CD1c-positive myeloid dendritic cell (primary cell): Measurements from ENCODE around the gene FAN1.

Experiments used
- DNase-seq: peaks from one replicate; pipeline ENCODE4 v3.0.0-alpha.2; 2016; ENCODE audit errors: extremely low spot score

FAN1 gene

DNA sequence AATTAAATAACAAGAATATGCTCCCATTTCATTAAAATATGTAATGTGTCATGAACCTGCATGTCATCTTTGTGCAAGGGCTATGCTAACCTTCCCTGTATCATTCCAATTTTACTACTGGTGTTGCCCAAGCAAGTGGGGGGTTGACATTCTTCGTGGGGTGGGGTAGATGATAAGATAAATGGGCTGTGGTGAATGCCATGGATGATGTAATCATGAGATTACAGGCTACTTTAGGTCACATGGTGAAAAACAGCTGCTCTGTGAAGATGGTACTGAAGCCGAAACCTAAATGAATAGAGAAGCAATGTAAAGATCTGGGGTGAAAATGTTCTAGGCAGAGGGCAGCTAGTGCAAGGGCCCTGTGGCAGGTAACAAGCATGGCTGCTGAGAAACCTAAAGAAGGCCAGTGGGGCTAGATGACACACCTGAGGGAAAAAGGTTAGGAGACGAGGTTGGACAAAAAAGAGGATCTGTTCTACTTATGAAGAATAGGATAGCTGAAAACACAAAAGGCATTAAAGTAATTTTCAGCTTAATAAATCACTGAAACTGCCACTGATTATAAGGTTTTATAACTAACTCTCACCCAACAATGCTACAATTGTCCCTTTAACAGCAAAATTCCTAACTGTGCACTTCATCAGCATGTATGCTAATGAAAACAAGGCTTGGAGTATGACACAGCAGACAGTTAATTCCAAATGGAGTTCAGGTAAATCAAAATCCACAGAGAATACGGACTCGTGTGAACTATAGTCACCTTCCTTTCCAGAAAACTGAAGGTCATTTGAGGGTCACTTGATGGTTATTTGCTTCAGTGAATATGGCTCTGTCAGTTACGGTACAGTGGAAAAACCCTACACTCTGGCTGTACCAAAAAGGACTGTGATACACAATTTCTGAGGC lies 52.8 kb downstream of the FAN1 start:
- no peak for DNase-seq

DNA sequence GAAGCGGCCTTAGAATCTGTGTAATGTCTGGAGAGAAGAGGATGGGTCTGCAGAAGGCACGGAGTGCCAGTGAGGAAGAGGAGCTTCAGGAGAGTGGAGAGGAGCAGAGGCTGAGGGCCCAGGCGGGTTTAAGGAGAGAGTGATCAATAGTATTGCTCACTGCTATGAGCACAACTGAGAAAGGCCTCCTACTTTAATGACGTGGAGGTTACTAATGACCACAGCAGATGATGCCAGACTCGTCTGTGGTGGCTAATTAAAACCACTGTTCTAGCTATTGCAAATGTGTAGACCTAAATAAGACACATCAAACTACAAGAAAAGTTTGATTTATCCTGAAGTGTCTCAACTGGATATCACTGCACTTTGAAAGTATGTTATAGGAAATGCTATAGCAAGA lies 54.5 kb downstream of the FAN1 start:
- no peak for DNase-seq

DNA sequence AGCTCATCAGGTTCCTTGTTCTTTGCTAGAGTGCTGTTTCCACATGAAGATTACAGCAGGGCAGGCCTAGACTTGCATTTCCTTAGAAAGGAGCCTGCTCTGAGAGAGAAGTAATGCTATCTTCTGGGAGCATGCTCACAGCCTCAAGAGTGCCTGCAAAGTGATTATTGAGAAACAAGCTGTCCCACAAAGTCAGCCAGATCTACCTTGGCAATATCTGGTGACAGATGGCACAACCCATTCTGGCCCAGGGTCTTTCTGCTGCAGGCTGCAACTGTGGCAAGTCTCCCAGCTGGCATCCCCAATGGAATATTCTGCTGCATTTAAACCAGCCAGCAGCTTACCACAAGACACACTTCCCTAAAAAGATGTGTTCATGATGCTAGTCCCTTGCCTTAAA lies 58.4 kb downstream of the FAN1 start:
- no peak for DNase-seq

DNA sequence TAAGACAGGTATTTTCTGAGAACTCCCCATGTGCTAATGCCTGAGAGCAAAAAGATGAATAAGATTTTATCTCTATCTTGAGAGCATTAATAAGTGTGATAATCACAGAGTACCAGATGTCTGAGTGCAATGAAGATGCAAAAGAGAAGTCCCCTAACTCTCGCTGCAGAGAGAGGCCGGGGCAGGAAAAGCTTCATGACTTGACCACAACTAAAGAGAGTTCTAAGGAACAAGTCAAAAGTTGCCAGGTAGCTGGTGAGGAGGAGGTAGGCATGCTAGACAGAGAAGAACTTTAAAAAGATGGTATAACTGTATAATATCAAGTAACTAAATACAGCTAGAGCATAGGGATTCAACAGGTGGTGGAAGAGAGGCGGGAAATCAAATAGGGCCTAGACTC lies 58.9 kb downstream of the FAN1 start:
- DNase-seq: no peak

DNA sequence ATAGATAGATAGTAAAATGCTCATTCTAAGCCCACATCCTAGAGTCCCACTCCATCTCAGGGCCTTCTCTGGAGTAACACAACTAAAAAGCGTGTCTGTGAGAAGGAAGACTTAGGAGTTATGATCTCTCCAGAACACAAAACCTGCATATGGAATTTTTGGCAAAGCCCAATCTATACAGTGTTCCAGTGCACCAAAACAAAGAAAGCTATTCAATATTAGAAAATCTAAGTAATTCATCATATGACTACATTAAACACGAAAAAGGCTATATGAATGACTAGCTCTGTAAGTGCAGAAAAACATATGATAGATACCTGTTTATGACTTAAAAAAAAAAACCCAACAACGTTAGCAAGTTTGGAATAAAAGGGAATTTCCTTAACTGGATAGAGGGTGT lies 60.0 kb downstream of the FAN1 start:
- DNase-seq: no peak

DNA sequence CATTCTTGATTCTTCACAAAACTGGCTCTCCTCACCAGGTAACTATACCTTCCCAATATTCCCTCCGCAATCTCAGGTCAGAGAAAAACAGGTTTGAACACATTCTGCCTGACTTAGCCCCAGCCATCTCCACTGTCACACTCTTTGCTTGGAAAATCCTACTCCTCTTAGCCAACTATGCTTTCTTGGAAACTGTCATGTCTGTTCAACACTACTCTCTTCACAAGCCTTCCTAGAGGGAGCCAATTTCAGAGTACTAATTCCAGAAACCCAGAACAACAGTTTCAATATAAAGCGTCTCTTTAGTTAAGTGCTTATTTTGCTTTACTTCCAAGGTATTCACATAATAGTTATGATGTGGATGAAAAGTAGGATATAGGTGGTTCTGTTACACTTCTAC lies 66.0 kb downstream of the FAN1 start:
- DNase-seq: no peak

DNA sequence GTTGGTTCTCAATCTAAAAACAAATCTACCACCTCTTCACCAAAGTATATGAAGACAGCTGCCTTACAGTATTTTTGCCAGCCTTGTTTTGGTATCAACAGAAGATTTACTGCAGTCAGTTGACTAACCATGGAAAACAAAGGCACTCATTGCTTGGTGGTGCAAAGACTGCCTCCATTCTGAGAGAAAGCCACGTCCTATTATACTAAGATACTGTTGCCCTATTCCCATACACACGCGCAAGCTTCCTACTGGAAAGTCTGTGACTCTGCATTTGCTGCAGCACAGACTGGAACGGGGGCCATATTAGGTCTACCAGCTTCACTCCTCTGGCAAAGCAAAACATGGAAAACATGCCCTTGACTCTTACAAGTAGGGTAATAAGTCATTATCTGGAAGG lies 69.7 kb downstream of the FAN1 start:
- DNase-seq: no peak

DNA sequence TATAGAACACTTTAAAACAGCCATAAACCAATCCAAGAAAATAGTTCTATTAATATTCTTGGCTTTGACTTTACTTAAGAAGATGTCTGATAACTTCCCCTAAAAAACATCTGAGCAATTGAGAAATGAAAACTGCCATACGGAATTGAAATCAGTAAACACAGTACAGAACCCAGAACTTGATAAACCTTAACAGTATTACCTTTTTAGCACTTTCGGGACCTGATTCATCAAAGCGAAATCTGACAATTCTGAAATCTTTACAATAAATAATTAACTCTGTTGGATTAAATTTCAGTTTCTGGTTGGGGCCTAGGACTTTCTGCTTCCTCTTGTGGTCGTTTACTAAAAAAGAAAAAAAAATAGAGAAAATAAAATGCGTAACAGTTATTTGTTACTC lies 70.4 kb downstream of the FAN1 start:
- DNase-seq: peak; percentile 34

DNA sequence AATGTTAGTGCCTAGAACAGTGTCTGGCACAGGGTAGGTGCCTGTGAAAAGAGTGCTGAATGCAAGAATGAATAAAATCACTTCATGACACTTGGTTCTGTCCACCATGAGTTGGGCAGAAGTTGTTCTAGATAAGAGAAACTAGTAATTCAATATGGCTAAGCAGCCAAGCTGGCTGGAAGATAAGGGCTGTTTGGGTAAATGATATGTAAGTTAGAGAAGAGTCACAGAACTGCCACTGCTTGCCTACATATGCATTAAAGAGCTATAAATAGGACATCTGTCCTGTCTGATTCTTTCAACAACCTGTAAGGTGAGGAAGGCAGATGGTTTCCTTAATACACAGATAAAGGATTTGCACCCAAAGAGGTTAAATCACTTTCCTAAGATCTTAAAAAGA lies 74.6 kb downstream of the FAN1 start:
- no peak for DNase-seq

DNA sequence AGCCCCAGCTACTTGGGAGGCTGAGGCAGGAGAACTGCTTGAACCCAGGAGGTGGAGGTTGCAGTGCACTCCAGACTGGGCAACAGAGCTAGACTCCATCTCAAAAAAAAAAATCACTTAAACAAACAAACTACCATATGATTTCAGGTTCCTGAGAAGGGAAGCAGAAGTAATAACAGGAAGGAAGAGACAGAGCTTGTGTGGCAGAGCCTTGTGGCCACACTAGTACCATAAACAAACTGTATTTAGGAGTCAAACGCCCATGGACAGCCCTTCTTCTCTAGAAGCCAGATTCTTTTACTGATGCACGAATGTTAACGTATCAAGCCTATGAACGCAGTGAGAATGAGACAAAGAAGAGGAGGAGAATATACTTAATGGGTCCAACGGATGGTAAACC lies 75.7 kb downstream of the FAN1 start:
- DNase-seq: peak; percentile 69

DNA sequence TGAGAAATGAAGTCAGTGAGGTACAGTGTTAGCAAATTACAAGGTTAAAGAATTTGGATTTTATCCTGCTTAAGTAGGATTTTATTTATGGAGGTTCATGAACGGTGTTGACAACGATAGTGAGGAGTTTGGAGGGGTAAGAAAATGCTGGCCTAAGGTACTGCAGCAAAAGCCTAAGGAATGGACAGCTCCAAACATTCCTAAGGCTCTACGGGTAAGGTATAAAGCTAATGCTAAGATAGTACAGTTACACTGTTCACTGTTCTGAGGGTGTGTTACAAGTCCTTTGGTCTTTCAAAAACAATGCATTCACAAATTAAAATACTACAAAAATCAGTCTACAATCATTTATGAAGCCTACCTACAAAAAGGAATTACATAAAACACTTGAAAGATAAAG lies 80.4 kb downstream of the FAN1 start:
- no peak for DNase-seq

DNA sequence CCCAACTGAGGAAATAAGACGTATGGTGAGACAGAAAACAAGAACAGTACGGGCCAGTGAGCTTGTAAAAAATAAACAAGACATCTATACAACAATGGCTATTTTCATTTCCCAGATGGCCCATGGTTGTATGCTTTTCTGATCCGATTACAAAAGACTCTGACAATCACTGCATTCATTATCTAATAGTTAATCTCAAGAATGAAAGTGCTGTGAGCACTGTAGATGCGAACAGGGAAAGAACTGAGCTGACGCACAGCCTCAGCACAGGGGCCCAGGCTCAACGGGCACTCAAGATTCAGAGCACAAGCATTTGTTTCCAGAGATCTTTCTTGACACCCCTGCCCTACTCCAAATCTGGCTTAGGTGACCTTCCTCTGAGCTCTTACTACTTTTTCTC lies 80.8 kb downstream of the FAN1 start:
- no peak for DNase-seq

DNA sequence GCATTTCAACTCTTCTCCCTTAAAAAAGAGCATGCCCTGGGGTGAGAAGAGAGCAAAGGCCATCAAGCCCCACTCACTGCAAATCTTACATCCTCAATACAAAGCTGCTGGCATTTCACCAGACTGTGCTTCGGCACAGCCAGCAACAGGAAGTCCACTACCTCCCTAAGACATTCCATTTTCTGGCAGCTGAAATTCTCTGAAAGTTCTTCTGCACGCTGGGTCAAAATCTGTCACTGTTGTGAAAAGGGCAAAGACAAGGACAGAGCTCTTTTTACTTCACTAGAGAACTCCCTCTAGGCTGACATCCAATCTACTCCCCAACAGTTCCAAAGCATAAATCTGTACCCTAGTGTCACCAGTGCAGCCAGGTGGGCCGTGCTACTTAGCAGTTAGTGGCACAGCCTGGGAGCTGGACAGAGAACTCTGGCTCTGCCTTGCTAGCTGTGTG lies 81.4 kb downstream of the FAN1 start:
- DNase-seq: peak; percentile 41

DNA sequence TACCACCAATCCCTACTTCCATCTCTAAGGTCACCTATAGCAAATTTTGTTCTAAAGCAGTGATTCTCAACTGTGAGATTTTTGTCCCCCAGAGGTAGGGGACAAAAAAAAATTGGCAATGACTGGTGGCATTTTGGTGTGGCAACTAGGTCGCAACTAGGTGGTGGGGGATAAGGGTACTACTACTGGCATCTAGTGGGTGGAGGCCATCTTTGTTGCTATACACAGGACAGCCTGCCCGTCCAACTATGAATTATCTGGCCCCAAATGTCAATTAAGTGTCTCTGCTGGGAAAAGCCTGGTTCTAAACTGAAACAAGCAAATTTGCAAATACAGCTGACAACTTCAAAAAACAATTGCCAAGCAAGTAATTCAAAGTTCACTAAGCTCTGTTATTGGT lies 86.3 kb downstream of the FAN1 start:
- DNase-seq: peak; percentile 31

DNA sequence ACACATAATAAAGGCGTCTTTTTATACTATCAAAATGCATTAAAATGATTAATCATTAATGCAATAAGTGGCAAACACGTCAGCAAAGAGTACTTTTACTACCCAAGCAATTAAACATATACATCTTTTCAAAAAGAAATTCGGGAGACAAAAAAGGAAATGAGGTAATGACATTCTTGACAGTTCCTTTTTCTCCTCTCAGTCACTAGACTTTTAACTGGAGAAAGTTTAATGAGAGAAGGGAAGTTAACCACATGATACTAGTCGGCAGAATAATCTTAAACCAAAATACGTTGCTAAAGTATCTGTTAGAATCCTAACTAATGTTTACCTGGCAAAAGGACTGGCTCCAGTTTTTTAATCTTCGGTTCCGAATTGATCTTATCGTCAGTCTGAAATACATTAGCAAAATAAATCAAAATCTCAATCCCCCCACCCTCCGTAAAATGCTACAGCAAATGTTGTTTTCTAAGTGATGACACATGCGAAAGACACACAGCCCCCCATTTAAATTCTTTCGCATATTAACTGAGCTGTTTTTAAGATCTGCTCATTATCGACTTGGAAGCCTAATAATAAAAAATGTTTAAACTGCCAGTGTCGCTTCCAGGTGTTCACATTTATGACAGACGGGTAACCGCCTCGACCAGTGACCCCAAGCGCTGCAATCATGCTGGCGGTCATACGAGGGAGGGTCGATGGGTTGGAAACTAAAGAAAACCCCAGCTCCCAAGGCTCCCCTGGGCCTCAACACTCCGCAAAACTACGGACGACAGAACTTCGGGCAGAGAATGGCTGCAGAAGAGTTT lies 86.9 kb downstream of the FAN1 start:
- DNase-seq: peak; percentile 85

DNA sequence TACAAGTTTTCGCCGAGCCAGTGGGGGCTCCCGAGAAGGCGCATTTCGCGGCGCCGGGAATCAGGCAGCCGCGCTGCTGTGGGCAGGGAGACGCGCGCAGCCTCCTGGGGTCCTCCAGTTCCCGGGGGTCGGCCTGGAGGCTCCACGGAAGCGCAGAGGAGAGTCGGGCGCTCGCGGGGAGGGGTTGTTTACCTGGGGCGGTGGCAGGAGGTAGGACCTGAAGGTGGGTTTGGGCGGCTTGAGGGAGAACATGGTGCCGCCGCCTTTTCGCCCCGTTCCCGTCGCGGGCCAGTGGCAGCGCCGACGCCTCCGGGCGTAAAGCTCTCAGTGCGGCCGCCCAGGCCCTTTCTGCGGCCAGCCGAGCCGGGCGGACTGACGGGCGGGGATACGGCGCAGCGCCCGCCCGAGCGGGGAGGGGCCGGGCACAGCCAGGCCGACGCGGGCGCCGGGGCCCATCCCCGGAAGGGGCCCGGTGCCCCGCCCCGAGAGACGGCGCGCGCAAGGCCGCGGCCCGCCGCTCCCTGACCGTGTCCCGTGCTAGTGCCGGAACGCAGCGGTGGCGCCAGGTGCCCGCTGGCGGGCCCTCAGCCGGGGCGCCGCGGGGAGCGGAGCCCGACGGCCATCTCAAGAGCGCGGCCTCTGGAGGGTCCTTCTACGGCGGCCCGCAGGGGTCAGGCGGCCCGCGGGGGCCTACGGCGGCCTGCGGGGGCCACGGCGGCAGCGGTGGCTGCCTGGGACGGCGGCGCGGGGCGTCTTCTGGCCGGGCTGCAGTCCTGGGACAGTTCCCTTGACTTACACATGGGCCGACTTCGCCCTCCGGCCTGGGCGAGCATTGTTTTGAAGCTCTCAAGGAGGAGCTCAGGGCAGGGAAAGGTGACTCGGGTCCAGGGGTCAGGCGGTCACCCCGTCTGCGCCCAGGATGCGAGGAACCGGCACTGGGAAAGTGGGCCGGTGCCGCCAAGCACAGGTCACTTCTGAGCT lies 87.8 kb downstream of the FAN1 start, which contains the start of gene MTMR10:
TSS of gene MTMR10 (minus strand) at position 374 of the 981 bp plus-strand sequence. CDS start at position 252, 122 bp downstream.
- DNase-seq: peak; percentile 92

DNA sequence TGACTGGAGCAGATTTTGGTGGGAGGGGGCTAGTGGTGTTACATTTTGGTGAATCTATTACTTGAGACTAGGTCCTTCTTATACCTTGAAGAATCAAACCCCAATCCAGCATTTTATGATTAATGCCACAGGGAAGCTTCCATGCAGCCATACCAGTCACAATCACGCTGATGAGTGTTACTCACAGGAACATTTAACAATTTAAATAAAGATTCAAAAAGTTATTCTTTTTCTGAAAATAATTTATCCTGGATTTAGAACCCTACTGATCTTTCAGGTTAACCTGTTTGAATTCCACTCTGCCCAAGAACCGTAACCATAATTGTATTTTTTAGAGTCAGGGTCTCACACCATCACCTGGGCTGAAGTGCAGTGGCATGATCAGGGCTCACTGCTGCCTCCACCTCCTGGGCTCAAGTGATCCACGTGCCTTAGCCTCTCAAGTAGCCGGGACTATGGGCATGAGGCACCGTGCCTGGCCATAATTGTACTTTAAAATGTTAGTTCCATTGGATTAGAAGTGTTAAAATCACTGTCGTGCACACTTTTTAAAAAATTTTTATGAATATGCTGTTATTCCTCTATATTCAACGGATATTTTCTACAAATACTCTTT lies 88.6 kb downstream of the FAN1 start:
- DNase-seq: no peak
